Measurements from ENCODE around the gene EPHB2. TPM values are rescaled to one million over a fixed set of nuclear protein-coding genes. Genes with fewer than 3 reads are reported as not detected.
"Not testable (repeated sequence)": the region's sequence is repeated elsewhere in the genome, so short reads cannot be mapped to it uniquely, and the experiment has no call there.

EPHB2 gene
- total RNA-seq, 2 experiments from 2014 or later = 0.07 to 0.17 TPM

DNA sequence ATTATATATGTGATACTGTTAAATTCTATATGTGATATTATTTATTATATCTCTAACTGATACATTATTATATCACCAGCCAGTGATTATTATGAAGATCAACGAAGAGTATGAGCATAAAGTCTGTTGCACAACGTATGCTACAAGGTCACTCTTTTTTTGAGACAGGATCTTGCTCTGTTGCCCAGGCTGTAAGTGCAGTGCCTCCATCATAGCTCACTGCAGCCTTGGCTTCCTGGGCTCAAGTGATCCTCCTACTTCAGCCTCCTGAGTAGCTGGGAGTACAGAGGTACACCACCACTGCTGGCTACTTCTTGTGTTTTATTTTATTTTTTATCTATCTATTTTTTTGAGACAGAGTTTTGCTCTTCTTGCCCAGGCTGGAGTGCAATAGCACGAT is 14.0 kb upstream of the EPHB2 start:
- DNase-seq = no peak
- no peak overlapping the region for H3K4me3 Mint-ChIP-seq
- ChIA-PET POLR2A (no interaction called here), CTCF (no interaction called here)
- H3K9me3 Mint-ChIP-seq = no peaks in the 10 kb centered on the region
- H3K4me1 Mint-ChIP-seq (ENCODE audit: low read depth) = no peaks in the 10 kb centered on the region
- peaks cover 2% of the 10 kb centered on the region for H3K27me3 Mint-ChIP-seq
- no peak overlapping the region for H3K27ac Mint-ChIP-seq
- H3K36me3 Mint-ChIP-seq = no peaks in the 10 kb centered on the region
- intact Hi-C loops (cut with micrococcal nuclease) = no loop called here

DNA sequence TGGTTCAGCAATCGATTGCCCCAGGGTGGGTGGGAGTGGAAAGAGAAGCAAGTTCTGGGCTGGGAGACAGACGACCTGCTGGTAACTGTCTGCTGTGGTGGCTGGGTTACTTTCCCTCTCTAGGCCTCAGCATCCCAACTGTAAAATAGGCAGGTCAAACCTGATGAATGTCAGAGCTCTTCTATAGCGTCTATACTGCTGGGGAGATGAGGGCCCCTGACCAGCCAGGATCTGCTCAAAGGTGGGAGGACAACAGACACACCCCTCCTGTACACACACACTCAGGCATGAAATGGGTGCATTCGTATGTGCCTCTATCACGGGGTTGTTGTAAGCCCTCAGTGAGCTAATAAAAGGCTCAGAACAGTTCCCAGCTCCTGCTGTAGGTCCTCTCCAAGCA is 12.7 kb upstream of the EPHB2 start:
- H3K27ac Mint-ChIP-seq = no peak overlapping the region
- no peaks in the 10 kb centered on the region for H3K9me3 Mint-ChIP-seq
- ChIA-PET POLR2A (no interaction called here), CTCF (interaction anchor here (0.6 kb wide), 1 partner anchor 356 kb away, joined by 3 read pairs; no protein-coding TSS in a partner anchor)
- no peak overlapping the region for H3K4me3 Mint-ChIP-seq
- DNase-seq = no peak
- no peaks in the 10 kb centered on the region for H3K36me3 Mint-ChIP-seq
- intact Hi-C loops (cut with micrococcal nuclease) = no loop called here
- no peaks in the 10 kb centered on the region for H3K4me1 Mint-ChIP-seq (ENCODE audit: low read depth)
- H3K27me3 Mint-ChIP-seq = peaks cover 4% of the 10 kb centered on the region

DNA sequence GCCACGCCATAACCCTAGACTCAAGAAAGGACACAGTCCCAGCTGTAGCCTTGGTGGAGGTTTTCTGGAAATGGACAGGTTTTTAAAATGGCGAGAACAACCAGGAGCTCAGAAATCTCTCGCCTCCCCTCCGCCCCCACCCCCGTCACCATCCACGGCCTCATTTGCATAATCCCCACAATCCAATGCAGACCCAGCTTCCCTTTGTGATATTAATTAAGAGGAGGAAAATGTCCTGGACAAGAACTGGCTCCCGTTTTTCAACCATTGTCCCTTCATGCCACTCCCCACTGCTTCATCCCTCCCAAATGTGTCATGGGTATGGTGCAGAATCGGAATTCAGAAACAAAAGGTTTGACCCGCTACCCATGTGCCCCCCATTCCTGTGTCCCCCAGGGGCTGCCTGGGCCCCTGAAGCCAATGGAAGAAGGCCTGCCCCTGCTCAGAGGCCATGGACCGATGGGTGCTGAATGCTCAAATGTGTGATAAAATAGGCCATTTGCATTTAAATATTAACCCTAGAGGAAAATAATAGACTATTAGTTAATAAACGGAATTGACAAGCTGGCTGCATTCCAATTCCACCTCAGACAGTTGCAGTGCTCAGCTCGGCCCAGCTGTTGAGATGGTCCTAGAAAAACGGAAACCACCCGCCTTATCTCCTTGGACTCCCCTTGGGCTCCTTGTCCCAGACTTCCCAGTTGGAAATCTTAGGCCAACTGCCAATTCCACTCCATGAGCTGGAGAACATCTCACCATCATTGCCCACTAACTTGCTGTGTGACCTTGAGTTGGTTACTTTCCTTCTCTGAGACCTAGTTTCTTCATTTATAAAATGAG is 10.7 kb upstream of the EPHB2 start:
- H3K4me3 Mint-ChIP-seq = no peak overlapping the region
- no peak overlapping the region for H3K27ac Mint-ChIP-seq
- DNase-seq = no peak
- ChIA-PET CTCF (no interaction called here), POLR2A (no interaction called here)
- no peaks in the 10 kb centered on the region for H3K9me3 Mint-ChIP-seq
- no peaks in the 10 kb centered on the region for H3K4me1 Mint-ChIP-seq (ENCODE audit: low read depth)
- intact Hi-C loops (cut with micrococcal nuclease) = no loop called here
- no peaks in the 10 kb centered on the region for H3K36me3 Mint-ChIP-seq
- peaks cover 7% of the 10 kb centered on the region for H3K27me3 Mint-ChIP-seq

DNA sequence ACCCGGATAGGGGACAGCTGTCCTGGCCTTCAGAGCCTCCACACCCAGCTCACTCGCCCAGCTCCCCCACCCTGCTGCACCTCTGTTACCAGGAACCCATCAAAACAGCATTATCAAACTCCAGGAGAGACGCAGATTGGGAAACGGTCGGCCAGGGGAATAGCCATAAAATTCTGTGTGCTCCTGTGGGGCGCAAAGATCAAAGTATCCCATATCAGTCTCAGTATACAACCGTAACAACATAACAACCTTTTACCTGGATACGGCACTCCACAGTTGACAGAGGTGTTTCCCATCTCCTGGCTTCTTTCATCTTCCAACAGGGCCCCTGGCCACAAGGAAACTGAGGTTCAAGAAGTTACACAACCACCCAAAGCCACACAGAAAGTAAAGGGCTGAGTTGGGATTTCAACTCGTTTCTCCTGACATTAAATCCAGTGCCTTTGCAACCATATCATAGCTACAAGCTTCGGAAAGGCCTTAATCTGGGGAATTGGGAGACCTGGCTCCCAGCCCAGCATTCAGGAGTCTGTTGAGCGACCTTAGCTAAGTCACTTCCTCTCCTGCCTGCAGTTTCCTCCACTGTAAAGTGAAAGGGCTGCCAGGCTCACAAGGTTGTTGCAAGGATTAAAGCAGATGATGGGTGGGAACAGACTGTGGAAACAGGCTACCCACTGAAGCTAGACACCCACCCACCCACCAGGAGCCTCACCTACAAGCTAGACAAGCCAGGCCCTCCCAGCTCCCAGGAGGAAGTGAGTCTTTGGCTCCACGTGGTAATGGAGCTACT is 8.1 kb upstream of the EPHB2 start:
- DNase-seq = no peak
- Mint-ChIP-seq H3K36me3 (no peaks in the 10 kb centered on the region), H3K27ac (no peak overlapping the region), H3K9me3 (no peaks in the 10 kb centered on the region), H3K27me3 (peaks cover 16% of the 10 kb centered on the region), H3K4me1 (ENCODE audit: low read depth) (no peaks in the 10 kb centered on the region), H3K4me3 (no peak overlapping the region)
- CTCF ChIA-PET = interaction anchor here (1.1 to 3.6 kb wide), 8 partner anchors 12 to 262 kb away, joined by 4 to 36 read pairs (median 6); no protein-coding TSS in a partner anchor
- POLR2A ChIA-PET = no interaction called here
- intact Hi-C loops (cut with micrococcal nuclease) = no loop called here

DNA sequence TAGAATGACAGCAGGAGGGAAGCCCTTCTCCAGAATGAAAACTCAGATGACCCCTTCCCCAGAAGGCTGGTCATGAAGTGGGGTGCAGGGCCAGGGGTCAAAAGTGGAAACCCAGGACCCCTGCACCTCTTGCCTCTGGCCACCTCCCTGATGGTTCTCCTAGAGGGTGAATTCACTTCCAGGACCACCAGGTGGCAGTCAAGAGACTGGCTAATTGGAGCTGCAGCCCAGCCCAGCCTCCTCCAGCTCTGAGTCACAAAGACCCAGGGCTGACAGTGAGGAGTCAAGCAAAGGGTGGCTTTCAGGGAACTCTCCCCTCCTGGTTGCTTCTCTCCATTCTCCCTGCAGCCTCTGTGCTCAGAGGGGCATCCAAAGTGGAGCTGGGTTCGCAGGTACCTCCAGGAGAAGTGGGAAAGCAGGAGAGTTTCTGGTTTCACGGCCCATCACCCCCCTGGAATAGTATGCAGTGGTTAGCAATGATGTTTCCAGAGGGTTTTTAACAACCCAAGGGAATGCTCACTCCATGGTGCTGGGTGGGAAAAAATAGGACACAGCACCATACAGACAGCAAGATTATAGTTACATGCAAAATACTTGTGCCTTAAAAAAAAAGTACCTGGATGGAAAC is 6.1 kb upstream of the EPHB2 start:
- peak; percentile 86 for DNase-seq
- Mint-ChIP-seq H3K4me3 (no peak overlapping the region), H3K27ac (no peak overlapping the region), H3K36me3 (no peaks in the 10 kb centered on the region), H3K4me1 (ENCODE audit: low read depth) (peaks cover under 1% of the 10 kb centered on the region), H3K27me3 (peaks cover 37% of the 10 kb centered on the region), H3K9me3 (no peaks in the 10 kb centered on the region)
- ChIA-PET POLR2A (interaction anchor here (0.8 kb wide), 1 partner anchor 75 kb away, joined by 4 read pairs; no protein-coding TSS in a partner anchor), CTCF (interaction anchor here (0.6 to 3.6 kb wide), 42 partner anchors 10 to 837 kb away, joined by 3 to 36 read pairs (median 4); no protein-coding TSS in a partner anchor)
- intact Hi-C loops (cut with micrococcal nuclease) = loop anchor here (1.0 kb wide), 2 partner anchors 158 to 185 kb away; no protein-coding TSS in a partner anchor

DNA sequence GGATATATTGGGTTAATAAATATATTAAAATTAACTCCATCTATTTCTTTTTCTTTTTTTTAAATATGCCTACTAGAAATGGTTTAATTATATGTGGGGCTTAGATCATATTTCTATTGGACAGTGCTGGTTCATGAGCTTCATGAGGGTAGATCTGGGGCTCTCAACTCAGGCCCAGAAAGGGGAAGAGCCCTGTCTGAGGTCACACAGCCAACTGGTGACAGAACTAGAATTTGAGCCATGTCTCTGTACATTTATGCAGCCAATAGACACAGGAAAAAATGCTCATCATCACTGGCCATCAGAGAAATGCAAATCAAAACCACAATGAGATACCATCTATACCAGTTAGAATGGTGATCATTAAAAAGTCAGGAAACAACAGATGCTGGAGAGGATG is 5.1 kb upstream of the EPHB2 start:
- Mint-ChIP-seq H3K4me1 (ENCODE audit: low read depth) (peaks cover 3% of the 10 kb centered on the region), H3K36me3 (no peaks in the 10 kb centered on the region), H3K9me3 (no peaks in the 10 kb centered on the region), H3K4me3 (no peak overlapping the region), H3K27me3 (peaks cover 40% of the 10 kb centered on the region), H3K27ac (no peak overlapping the region)
- CTCF ChIA-PET = interaction anchor here (1.1 to 3.6 kb wide), 13 partner anchors 9 to 259 kb away, joined by 3 to 36 read pairs (median 7); no protein-coding TSS in a partner anchor
- POLR2A ChIA-PET = no interaction called here
- no peak for DNase-seq
- intact Hi-C loops (cut with micrococcal nuclease) = no loop called here

DNA sequence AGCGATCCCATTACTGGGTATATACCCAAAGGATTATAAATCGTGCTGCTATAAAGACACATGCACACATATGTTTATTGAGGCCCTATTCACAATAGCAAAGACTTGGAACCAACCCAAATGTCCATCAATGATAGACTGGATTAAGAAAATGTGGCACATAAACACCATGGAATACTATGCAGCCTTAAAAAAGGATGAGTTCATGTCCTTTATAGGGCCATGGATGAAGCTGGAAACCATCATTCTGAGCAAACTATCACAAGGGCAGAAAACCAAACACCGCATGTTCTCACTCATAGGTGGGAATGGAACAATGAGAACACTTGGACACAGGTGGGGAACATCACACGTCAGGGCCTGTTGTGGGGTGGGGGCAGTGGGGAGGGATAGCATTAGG is 4.5 kb upstream of the EPHB2 start:
- DNase-seq; H3K4me1 Mint-ChIP-seq (ENCODE audit: low read depth); H3K27ac Mint-ChIP-seq; CTCF ChIA-PET; H3K4me3 Mint-ChIP-seq; POLR2A ChIA-PET; H3K9me3 Mint-ChIP-seq; intact Hi-C loops (cut with micrococcal nuclease); H3K36me3 Mint-ChIP-seq: not testable (repeated sequence)
- peaks cover 40% of the 10 kb centered on the region for H3K27me3 Mint-ChIP-seq

DNA sequence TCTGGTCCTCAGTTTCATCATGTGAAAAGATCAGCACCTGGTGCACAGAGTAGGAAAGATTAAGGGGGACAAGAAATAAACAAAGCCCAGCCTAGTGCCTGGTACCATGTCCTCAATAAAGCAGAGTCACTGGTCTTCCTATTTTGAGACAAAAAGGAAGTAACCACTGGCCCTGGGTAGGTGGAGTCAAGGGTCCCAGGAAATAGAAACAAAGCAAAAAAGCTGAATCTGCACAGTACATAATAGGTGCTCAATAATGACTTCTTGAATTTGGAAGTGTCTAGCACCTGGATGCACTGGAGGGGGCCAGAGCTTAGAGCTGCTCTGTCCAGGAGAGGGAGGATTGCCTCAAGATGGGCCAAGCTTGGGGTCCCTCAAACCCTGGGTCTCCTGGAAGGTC is 1.9 kb upstream of the EPHB2 start:
- peaks cover 56% of the 10 kb centered on the region for H3K27me3 Mint-ChIP-seq
- intact Hi-C loops (cut with micrococcal nuclease) = no loop called here
- ChIA-PET CTCF (no interaction called here), POLR2A (no interaction called here)
- peaks cover 16% of the 10 kb centered on the region for H3K4me1 Mint-ChIP-seq (ENCODE audit: low read depth)
- no peaks in the 10 kb centered on the region for H3K36me3 Mint-ChIP-seq
- DNase-seq = no peak
- H3K27ac Mint-ChIP-seq = no peak overlapping the region
- H3K4me3 Mint-ChIP-seq = no peak overlapping the region
- no peaks in the 10 kb centered on the region for H3K9me3 Mint-ChIP-seq

DNA sequence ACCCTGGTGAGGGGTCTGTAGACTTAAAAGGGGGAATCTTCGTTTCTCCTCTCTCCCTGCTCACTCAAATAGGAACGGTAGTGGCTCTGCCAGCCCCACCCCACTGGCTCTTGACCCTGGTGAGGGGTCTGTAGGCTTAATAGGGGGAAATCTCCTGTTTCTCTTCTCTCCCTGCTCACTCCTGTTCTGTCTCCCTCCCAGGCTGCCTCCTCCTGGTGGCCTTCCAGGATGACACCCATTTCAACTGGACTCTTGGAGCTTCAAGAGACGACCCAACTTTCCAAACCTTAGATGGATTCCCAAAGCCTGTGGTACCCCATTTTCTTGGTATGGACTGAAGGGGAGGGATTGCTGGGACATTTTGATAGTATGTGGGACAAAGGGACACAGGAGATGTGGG is 1.4 kb upstream of the EPHB2 start:
- peaks cover 16% of the 10 kb centered on the region for H3K4me1 Mint-ChIP-seq (ENCODE audit: low read depth)
- no peaks in the 10 kb centered on the region for H3K36me3 Mint-ChIP-seq
- POLR2A ChIA-PET = no interaction called here
- no peak for DNase-seq
- intact Hi-C loops (cut with micrococcal nuclease) = no loop called here
- H3K27ac Mint-ChIP-seq = no peak overlapping the region
- CTCF ChIA-PET = no interaction called here
- H3K9me3 Mint-ChIP-seq = no peaks in the 10 kb centered on the region
- H3K27me3 Mint-ChIP-seq = peaks cover 59% of the 10 kb centered on the region
- no peak overlapping the region for H3K4me3 Mint-ChIP-seq

DNA sequence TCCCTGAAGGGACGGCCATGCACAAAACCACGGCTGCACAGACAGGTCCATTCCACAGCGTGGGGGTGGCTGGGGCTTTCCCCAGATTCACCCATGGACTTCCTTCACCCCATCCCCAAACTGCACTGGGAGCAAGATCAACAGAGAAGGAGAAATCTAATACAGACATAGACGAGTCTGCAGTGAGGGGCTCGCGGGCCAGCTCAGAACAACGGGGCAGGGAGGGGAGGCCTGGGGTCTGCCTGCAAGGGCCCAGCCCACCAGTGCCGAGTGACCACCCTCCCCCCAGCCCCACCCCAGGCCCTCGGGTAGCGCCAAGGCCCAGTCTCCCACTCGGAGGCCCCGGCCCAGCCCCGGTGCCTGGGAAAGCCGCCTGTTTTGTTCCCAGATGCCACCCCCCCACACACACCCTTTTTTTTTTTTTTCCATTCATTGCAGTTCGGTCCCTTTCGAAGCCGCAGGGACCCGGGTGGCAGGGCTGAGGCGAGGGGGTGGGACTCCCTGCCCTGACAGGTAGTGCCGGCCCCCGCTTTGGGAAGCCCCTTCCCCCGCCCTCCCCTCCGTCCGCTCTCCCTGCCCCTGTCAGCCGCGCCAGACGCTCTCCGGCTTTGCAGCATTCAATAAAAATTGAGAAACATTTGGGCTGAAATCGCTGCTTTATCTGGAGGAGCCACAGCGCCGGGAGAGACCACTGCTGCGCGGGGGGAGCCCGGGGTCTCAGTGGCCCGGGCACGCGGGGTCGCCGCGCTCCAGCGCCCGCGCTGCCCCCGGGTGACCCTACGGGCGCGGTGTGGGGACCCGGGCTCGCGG is 543 bp upstream of the EPHB2 start:
- peaks cover 67% of the 10 kb centered on the region for H3K27me3 Mint-ChIP-seq

DNA sequence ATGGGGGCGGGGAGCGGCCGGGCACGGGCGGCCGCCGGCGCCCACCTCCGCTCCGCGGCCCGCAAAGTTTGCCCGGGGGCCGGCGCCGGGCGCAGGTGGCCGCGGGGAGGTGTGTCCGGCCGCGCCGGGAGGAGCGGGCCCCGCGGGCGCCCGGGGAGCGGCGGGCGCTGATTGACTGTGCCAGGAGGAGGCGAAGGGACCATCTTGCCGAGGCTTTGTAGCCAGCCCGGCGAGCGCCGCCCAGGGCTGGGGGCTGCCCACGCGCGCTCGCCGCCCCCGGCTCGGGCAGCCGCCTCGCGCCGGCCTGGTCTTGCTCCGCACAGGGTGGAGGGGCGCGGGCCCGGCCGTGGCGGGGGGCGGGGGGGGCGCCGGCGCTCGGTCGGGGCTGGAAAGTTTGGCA is 432 bp downstream of the EPHB2 start:
- Mint-ChIP-seq H3K27ac (no peak overlapping the region), H3K4me3 (no peak overlapping the region), H3K9me3 (no peaks in the 10 kb centered on the region), H3K4me1 (ENCODE audit: low read depth) (peaks cover 16% of the 10 kb centered on the region), H3K36me3 (no peaks in the 10 kb centered on the region), H3K27me3 (peaks cover 68% of the 10 kb centered on the region)
- POLR2A ChIA-PET = no interaction called here
- CTCF ChIA-PET = no interaction called here
- intact Hi-C loops (cut with micrococcal nuclease) = no loop called here
- DNase-seq = no peak

More for the DNA sequence above, 543 bp upstream of the EPHB2 start:
- CTCF ChIA-PET = no interaction called here
- Mint-ChIP-seq H3K4me1 (ENCODE audit: low read depth) (peaks cover 16% of the 10 kb centered on the region), H3K9me3 (no peaks in the 10 kb centered on the region), H3K27ac (no peak overlapping the region), H3K36me3 (no peaks in the 10 kb centered on the region), H3K4me3 (peak overlapping the region; percentile 44)
- intact Hi-C loops (cut with micrococcal nuclease) = no loop called here
- POLR2A ChIA-PET = no interaction called here
- DNase-seq = peak; percentile 24
